RPMI7951 (cell line): ENCODE measurements around the gene STK17A. TPM values are rescaled to one million over a fixed set of nuclear protein-coding genes. Genes with fewer than 3 reads are reported as not detected.
A peak's percentile ranks its signal among the peaks of the same experiment; 100 is the strongest.
"Not testable (repeated sequence)": the region's sequence is repeated elsewhere in the genome, so short reads cannot be mapped to it uniquely, and the experiment has no call there.

Source experiments
- DNase-seq: peaks from one replicate; pipeline ENCODE4 v3.0.0-alpha.2; 2012; ENCODE audit warnings: low read depth
- total RNA-seq: library from RNA; depleted of rRNA; stranded (reverse); fragments of >200 nt; shearing (Covaris generic); gene quantifications from 2 replicates; pipeline ENCODE4 v1.2.3, GENCODE V29; 2014

Gene STK17A
- total RNA-seq, 1 experiment from 2014 or later, result 97.4 TPM

GRCh38 chr7:43568529-43568928, 14.4 kb upstream of the STK17A start:
- DNase-seq, result peak; percentile 98

GRCh38 chr7:43569424-43569823, 13.5 kb upstream of the STK17A start:
- peak; percentile 95 for DNase-seq

GRCh38 chr7:43570688-43571365, 12.1 kb upstream of the STK17A start:
- peak; percentile 45 for DNase-seq

DNA sequence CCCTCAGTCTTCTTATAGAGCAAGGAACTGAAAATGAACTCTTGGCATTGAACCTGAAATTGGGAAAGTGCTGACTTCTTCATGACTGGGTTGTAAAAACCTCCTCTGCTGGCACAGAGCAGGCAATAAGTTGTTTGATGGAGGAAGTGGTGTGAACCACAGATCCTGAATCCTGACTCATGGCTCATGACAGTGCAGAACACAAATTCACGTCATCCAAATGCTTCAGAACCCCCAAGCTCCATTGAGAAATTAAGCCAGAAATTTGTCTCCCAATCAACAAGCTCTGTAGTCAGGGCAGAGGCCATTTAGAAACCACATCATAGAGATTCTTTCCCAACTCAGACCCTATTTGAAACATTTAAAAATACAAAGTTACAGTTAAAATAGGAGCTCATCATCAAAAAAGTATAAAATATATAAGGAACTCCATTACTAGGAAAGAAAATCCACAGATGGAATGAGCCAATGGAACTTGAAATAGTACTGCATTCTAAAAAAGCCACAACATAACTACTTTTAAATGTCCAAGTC, 10.3 kb upstream of the STK17A start:
- DNase-seq, result peak; percentile 100

DNA sequence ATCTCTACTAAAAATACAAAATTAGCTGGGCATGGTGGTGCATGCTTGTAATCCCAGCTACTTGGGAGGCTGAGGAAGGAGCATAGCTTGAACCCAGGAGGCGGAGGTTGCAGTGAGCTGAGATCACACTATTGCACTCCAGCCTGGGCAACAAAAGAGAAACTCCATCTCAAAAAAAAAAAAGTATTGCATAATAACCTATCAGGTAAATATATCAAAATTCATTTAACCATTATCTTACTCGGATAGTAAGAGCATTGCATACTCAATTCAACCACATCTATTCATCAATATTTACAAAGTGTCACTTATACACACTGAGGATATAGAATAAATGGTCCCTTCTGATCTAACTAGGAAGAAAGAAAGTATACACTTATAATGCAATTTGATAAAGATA, 9.1 kb upstream of the STK17A start:
- DNase-seq, result not testable (repeated sequence)

- no peak for DNase-seq
Observed at GRCh38 chr7:43575506-43575905, 7.4 kb upstream of the STK17A start.

GRCh38 chr7:43576241-43576640, 6.7 kb upstream of the STK17A start:
- no peak for DNase-seq

- no peak for DNase-seq
Observed at GRCh38 chr7:43577485-43577951, 5.4 kb upstream of the STK17A start.

- DNase-seq, result peak; percentile 75
Observed at GRCh38 chr7:43583424-43584194, 701 bp downstream of the STK17A start.

DNA sequence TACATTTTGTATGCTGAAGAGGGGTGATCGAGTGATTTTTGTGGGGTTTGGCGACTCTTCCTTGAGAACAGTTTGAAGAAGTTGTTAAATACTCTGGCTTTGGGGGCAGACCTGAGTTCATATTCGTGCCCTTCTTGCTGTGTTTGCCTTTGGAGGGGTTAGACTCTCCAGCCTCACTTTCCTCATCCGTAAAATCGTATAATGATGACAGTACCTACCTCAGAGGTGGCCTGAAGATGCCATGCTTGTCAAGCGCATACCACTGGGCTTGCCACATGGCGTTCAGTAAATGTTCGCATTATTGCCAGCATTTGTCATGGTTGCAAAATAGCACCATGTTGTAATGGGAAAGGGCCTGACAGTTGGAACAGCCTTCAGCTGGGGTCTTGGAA, 1.3 kb downstream of the STK17A start:
- peak; percentile 61 for DNase-seq

DNA sequence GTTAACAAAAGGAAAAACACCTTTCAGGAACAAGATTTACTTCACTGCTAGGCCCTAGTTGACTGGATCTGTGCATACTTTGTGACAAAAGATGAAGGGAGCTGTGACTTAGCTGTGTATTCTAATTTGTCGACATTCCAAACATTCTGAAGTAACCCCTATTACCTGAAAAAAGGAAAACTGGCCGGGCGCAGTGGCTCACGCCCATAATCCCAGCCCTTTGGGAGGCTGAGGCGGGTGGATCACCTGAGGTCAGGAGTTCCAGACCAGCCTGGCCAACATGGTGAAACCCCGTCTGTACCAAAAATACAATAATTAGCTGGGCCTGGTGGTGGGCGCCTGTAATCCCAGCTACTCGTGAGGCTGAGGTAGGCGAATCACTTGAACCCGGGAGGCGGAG, 1.8 kb downstream of the STK17A start:
- DNase-seq, result not testable (repeated sequence)

GRCh38 chr7:43585562-43585961, 2.7 kb downstream of the STK17A start:
- peak; percentile 31 for DNase-seq

- no peak for DNase-seq
Observed at GRCh38 chr7:43586251-43586900, 3.5 kb downstream of the STK17A start.

- DNase-seq, result no peak
Observed at GRCh38 chr7:43588477-43589132, 5.7 kb downstream of the STK17A start.

GRCh38 chr7:43589133-43589478, 6.2 kb downstream of the STK17A start:
- no peak for DNase-seq

DNA sequence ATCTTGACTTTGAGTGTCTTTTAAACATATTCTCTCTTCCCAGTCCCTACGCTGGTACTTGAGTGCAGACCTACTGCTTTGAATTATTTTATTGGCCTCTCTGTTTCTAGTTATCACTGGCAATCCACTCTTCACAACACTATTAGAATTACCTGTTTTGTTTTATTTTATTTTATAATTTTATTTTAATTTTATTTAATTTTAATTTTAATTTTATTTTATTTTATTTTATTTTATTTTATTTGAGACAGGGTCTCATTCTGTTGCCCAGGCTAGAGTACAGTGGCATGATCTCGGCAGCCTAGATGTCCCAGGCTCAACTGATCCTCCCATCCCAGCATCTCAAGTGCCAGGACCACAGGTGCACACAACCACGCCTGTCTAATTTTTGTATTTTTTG, 6.8 kb downstream of the STK17A start:
- DNase-seq, result no peak

DNA sequence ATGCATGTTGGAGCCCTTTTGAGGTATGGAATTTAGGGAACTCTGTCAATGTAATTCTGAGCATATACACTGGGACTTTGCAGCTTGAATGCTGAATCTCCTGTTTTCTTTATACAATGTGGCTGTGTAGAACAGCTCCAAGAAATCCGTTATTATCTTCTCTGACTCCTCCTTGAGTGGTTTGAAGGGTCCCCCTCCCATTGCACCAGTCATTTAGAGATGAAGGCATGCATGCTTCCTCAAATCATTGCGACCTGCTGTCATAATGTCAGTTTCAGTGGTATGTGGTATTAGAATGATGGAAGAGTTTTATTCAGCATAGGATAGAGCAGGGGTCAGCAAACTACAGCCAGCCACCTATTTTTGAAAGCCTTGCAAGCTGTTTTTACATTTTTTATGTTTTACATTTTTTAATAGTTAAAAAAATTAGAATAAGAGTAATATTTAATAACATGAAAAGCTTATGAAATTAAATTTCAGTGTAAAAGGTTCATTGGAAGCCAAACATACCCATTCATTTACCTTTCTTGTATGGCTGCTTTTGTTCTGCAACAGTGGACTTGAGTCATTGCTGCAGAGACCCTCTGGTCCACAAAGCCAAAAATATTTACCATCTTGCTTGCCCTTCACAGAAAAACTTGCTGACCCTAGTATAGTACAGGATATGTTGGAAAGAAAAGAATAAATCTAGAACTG, 8.1 kb downstream of the STK17A start:
- no peak for DNase-seq

GRCh38 chr7:43591558-43592180, 8.8 kb downstream of the STK17A start:
- no peak for DNase-seq

- no peak for DNase-seq
Observed at GRCh38 chr7:43592326-43592725, 9.4 kb downstream of the STK17A start.

GRCh38 chr7:43593010-43593409, 10.1 kb downstream of the STK17A start:
- peak; percentile 40 for DNase-seq

DNA sequence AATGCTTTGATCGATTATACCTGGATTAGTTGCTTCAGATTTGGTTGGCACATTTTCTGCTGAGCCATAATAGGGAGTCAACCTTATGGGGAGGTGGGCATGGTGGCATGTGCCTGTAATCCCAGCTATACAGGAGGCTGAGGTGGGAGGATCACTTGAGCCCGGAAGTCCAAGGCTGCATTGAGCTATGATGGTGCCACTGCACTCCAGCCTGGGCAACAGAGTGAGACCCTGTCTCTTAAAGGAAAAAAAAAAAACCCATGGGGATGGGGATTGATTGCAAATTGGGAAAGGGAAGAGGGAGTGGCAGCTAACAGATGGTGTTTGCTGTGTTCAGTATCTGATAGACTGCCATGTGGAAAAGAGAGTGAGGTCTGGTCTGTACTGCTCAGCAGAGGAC, 11.1 kb downstream of the STK17A start:
- no peak for DNase-seq
